ENCODE results near the gene DOCK2.
"Not testable (repeated sequence)": the region's sequence is repeated elsewhere in the genome, so short reads cannot be mapped to it uniquely, and the experiment has no call there.

DOCK2 gene

GRCh38 chr5:169832304-169832703, 195.2 kb downstream of the DOCK2 start:
- FAIRE-seq = no peak

GRCh38 chr5:169832845-169833244, 195.8 kb downstream of the DOCK2 start:
- FAIRE-seq = no peak

- FAIRE-seq = not testable (repeated sequence)
Observed at GRCh38 chr5:169833681-169834292, 196.7 kb downstream of the DOCK2 start.

GRCh38 chr5:169834540-169834939, 197.5 kb downstream of the DOCK2 start:
- FAIRE-seq = not testable (repeated sequence)

GRCh38 chr5:169836835-169837536, 199.9 kb downstream of the DOCK2 start:
- no peak for FAIRE-seq

GRCh38 chr5:169837686-169838085, 200.6 kb downstream of the DOCK2 start:
- no peak for FAIRE-seq

GRCh38 chr5:169838688-169839087, 201.6 kb downstream of the DOCK2 start:
- no peak for FAIRE-seq

GRCh38 chr5:169840405-169840804, 203.3 kb downstream of the DOCK2 start:
- FAIRE-seq = no peak

- no peak for FAIRE-seq
Observed at GRCh38 chr5:169842699-169843098, 205.6 kb downstream of the DOCK2 start.

GRCh38 chr5:169847519-169847918, 210.4 kb downstream of the DOCK2 start:
- FAIRE-seq = no peak

- no peak for FAIRE-seq
Observed at GRCh38 chr5:169848271-169848670, 211.2 kb downstream of the DOCK2 start.

- no peak for FAIRE-seq
Observed at GRCh38 chr5:169848792-169849191, 211.7 kb downstream of the DOCK2 start.

GRCh38 chr5:169850409-169850808, 213.3 kb downstream of the DOCK2 start:
- FAIRE-seq = no peak

GRCh38 chr5:169851321-169851850, 214.3 kb downstream of the DOCK2 start:
- FAIRE-seq = no peak

GRCh38 chr5:169856571-169856970, 219.5 kb downstream of the DOCK2 start:
- FAIRE-seq = no peak

- FAIRE-seq = no peak
Observed at GRCh38 chr5:169860585-169860984, 223.5 kb downstream of the DOCK2 start.

GRCh38 chr5:169861433-169861832, 224.4 kb downstream of the DOCK2 start:
- no peak for FAIRE-seq

GRCh38 chr5:169861934-169862333, 224.9 kb downstream of the DOCK2 start:
- FAIRE-seq = no peak

- FAIRE-seq = no peak
Observed at GRCh38 chr5:169862391-169862811, 225.3 kb downstream of the DOCK2 start.

GRCh38 chr5:169864483-169864882, 227.4 kb downstream of the DOCK2 start:
- FAIRE-seq = no peak

- FAIRE-seq = no peak
Observed at GRCh38 chr5:169867347-169867746, 230.3 kb downstream of the DOCK2 start.

GRCh38 chr5:169869066-169869465, 232.0 kb downstream of the DOCK2 start:
- no peak for FAIRE-seq

- FAIRE-seq = no peak
Observed at GRCh38 chr5:169870211-169870610, 233.1 kb downstream of the DOCK2 start.

- FAIRE-seq = no peak
Observed at GRCh38 chr5:169871826-169872490, 234.9 kb downstream of the DOCK2 start.
